GM12873 (cell line): Measurements from ENCODE around the gene ZFAND3.

ENCODE experiments used
- CTCF ChIP-seq: IDR thresholded peaks from 2 replicates; pipeline ENCODE4 v1.5.1; 2012; ENCODE audit warnings: low read depth, mild to moderate bottlenecking, moderate library complexity, low read length, control low read depth; ENCODE audit not compliant: insufficient read depth; ENCODE audit errors: missing control alignments

The ZFAND3 gene

GRCh38 chr6:38064431-38064830 is 244.9 kb downstream of the ZFAND3 start:
- no peak for TF ChIP-seq CTCF

- TF ChIP-seq CTCF = no peak
Observed at GRCh38 chr6:38065734-38066305, 246.3 kb downstream of the ZFAND3 start.

GRCh38 chr6:38067263-38067980 is 247.9 kb downstream of the ZFAND3 start:
- no peak for TF ChIP-seq CTCF

- no peak for TF ChIP-seq CTCF
Observed at GRCh38 chr6:38068854-38069590, 249.5 kb downstream of the ZFAND3 start.

- TF ChIP-seq CTCF = no peak
Observed at GRCh38 chr6:38077488-38078030, 258.0 kb downstream of the ZFAND3 start.

- no peak for TF ChIP-seq CTCF
Observed at GRCh38 chr6:38078671-38079070, 259.1 kb downstream of the ZFAND3 start.

- no peak for TF ChIP-seq CTCF
Observed at GRCh38 chr6:38079107-38079506, 259.6 kb downstream of the ZFAND3 start.
